NCI-H446 (cell line): Measurements from ENCODE around the gene STAMBP.
A peak's percentile ranks its signal among the peaks of the same experiment; 100 is the strongest.
"Not testable (repeated sequence)": the region's sequence is repeated elsewhere in the genome, so short reads cannot be mapped to it uniquely, and the experiment has no call there.

Experiments used
- DNase-seq, 2 experiments: peaks; one replicate each; lab custom pipeline; 2025; lab: John Stamatoyannopoulos, UW

The STAMBP gene

GRCh38 chr2:73828818-73829570 lies at the start of gene STAMBP:
STAMBP (plus strand) TSS chr2:73828961; CDS start chr2:73830857, 1,896 bp downstream.
- peak; percentile 90 to 96 for DNase-seq

GRCh38 chr2:73779467-73780236 lies 49.1 kb upstream of the STAMBP start, which contains the start of gene DUSP11:
DUSP11 (minus strand) TSS chr2:73780103; CDS start chr2:73779974, 129 bp downstream.
- peak; percentile 96 for DNase-seq

- DNase-seq = no peak
Observed at GRCh38 chr2:73780237-73780582, 48.6 kb upstream of the STAMBP start.

- not testable (repeated sequence) for DNase-seq
Observed at GRCh38 chr2:73783402-73783801, 45.4 kb upstream of the STAMBP start.

GRCh38 chr2:73783883-73784282 lies 44.9 kb upstream of the STAMBP start, which contains the start of gene C2orf78:
C2orf78 (plus strand) TSS chr2:73784183; CDS start chr2:73784310, 127 bp downstream.
- DNase-seq = not testable (repeated sequence)

GRCh38 chr2:73811878-73812277 lies 16.9 kb upstream of the STAMBP start:
- DNase-seq = no peak

- DNase-seq = no peak
Observed at GRCh38 chr2:73812635-73813034, 16.1 kb upstream of the STAMBP start.

GRCh38 chr2:73818296-73818695 lies 10.5 kb upstream of the STAMBP start:
- DNase-seq = no peak

- DNase-seq = no peak
Observed at GRCh38 chr2:73821227-73821626, 7.5 kb upstream of the STAMBP start.

- DNase-seq = no peak
Observed at GRCh38 chr2:73821669-73822068, 7.1 kb upstream of the STAMBP start.

- DNase-seq = no peak
Observed at GRCh38 chr2:73822276-73822675, 6.5 kb upstream of the STAMBP start.

GRCh38 chr2:73822991-73823390 lies 5.8 kb upstream of the STAMBP start:
- no peak for DNase-seq

GRCh38 chr2:73823416-73823815 lies 5.3 kb upstream of the STAMBP start:
- DNase-seq = no peak

GRCh38 chr2:73823916-73824523 lies 4.7 kb upstream of the STAMBP start:
- peak; percentile 56 to 78 for DNase-seq

- DNase-seq = no peak
Observed at GRCh38 chr2:73825408-73825807, 3.4 kb upstream of the STAMBP start.

- DNase-seq = peak in 1 of 2 experiments; percentile 32
Observed at GRCh38 chr2:73827018-73827417, 1.7 kb upstream of the STAMBP start.

- DNase-seq = no peak
Observed at GRCh38 chr2:73827660-73828388, 937 bp upstream of the STAMBP start.

GRCh38 chr2:73828389-73828817 lies 358 bp upstream of the STAMBP start:
- DNase-seq = no peak

GRCh38 chr2:73830871-73831401 lies 2.2 kb downstream of the STAMBP start:
- no peak for DNase-seq

GRCh38 chr2:73832930-73833329 lies 4.2 kb downstream of the STAMBP start:
- peak in 1 of 2 experiments; percentile 50 for DNase-seq

GRCh38 chr2:73836141-73836943 lies 7.6 kb downstream of the STAMBP start:
- DNase-seq = no peak
